ENCODE results near the gene JMJD7.
A peak's percentile ranks its signal among the peaks of the same experiment; 100 is the strongest.

DNA sequence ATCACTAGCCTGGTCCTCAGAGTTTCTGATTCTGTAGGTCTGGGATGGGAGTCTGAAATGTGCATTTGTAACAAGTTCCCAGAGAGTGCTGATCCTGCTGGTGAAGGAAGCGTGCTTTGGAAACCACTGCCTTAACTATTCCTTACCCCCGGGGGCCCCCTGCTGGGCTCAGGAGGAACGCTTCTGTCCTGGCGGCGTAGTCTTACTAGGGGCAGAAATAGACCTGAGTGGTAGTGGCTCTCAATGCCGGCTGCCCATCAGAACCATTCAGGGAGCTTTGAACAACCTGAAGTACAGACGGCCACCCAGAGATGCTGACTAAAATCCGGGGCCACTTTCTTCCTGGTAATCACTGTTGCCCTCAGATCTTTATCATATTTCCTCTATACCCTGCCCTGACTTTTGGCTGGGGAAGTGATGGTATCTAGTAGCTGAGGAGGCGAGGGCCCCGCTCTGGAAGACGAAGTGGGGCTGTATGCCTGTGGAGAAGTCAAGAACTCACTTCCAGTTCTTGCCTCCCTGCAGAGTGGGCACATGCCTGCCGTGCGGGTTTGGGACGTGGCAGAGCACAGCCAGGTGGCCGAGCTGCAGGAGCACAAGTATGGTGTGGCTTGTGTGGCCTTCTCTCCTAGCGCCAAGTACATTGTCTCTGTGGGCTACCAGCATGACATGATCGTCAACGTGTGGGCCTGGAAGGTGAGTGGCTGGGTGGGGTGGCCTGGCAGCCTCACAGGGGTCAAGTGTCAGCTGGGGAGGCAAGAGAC, 16.3 kb upstream of the JMJD7 start:
- TF ChIP-seq, protein P1, sequence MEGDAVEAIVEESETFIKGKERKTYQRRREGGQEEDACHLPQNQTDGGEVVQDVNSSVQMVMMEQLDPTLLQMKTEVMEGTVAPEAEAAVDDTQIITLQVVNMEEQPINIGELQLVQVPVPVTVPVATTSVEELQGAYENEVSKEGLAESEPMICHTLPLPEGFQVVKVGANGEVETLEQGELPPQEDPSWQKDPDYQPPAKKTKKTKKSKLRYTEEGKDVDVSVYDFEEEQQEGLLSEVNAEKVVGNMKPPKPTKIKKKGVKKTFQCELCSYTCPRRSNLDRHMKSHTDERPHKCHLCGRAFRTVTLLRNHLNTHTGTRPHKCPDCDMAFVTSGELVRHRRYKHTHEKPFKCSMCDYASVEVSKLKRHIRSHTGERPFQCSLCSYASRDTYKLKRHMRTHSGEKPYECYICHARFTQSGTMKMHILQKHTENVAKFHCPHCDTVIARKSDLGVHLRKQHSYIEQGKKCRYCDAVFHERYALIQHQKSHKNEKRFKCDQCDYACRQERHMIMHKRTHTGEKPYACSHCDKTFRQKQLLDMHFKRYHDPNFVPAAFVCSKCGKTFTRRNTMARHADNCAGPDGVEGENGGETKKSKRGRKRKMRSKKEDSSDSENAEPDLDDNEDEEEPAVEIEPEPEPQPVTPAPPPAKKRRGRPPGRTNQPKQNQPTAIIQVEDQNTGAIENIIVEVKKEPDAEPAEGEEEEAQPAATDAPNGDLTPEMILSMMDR (conservative IDR thresholded peaks at IDR 0.05; ENCODE audit: low read length), result peak; percentile 97
- TF ChIP-seq EZH2phosphoT487 (IDR thresholded peaks at IDR 0.05; ENCODE audit: borderline replicate concordance, low read depth, low read length), result no peak
